Measurements from ENCODE around the gene NCCRP1. TPM values are rescaled to one million over a fixed set of nuclear protein-coding genes. Genes with fewer than 3 reads are reported as not detected.

Gene NCCRP1
- polyA plus RNA-seq, 2 donors, result 296 to 510 TPM

GRCh38 chr19:39200803-39201115 lies 4.0 kb downstream of the NCCRP1 start:
- 72 to 74% methylated on average over 3 of the region's 3 CpGs for WGBS, 2 donors
- H3K27me3 ChIP-seq (ENCODE audit: control insufficient read depth in 1 of 2, insufficient read depth in 2 of 2, low read length in 2 of 2), result peaks cover 0 to 4% of the 10 kb centered on the region in 2 donors

GRCh38 chr19:39202998-39203355 lies 6.2 kb downstream of the NCCRP1 start:
- 100% methylated on average over 1 of the region's 1 CpG for WGBS, 2 donors
- peaks cover 0 to 4% of the 10 kb centered on the region in 2 donors for H3K27me3 ChIP-seq (ENCODE audit: control insufficient read depth in 1 of 2, insufficient read depth in 2 of 2, low read length in 2 of 2)

More at GRCh38 chr19:39200803-39201115, 4.0 kb downstream of the NCCRP1 start:
- H3K4me3 ChIP-seq (ENCODE audit: low read depth in 1 of 2, low read length in 2 of 2), result peak overlapping the region; percentile 30 to 61
- H3K9me3 ChIP-seq (ENCODE audit: control insufficient read depth in 2 of 2, insufficient read depth in 1 of 2, low read depth in 1 of 2, low read length in 1 of 2), result peaks cover 0 to 6% of the 10 kb centered on the region in 2 donors
- peaks cover 0 to 10% of the 10 kb centered on the region in 2 donors for H3K4me1 ChIP-seq (ENCODE audit: control insufficient read depth in 2 of 2, insufficient read depth in 2 of 2, low read length in 1 of 2)
- no peak overlapping the region for H3K27ac ChIP-seq (ENCODE audit: low read depth in 2 of 2, low read length in 1 of 2)
- H3K36me3 ChIP-seq (ENCODE audit: control insufficient read depth in 2 of 2, insufficient read depth in 2 of 2, low read length in 1 of 2), result peaks cover 0 to 6% of the 10 kb centered on the region in 2 donors

DNA sequence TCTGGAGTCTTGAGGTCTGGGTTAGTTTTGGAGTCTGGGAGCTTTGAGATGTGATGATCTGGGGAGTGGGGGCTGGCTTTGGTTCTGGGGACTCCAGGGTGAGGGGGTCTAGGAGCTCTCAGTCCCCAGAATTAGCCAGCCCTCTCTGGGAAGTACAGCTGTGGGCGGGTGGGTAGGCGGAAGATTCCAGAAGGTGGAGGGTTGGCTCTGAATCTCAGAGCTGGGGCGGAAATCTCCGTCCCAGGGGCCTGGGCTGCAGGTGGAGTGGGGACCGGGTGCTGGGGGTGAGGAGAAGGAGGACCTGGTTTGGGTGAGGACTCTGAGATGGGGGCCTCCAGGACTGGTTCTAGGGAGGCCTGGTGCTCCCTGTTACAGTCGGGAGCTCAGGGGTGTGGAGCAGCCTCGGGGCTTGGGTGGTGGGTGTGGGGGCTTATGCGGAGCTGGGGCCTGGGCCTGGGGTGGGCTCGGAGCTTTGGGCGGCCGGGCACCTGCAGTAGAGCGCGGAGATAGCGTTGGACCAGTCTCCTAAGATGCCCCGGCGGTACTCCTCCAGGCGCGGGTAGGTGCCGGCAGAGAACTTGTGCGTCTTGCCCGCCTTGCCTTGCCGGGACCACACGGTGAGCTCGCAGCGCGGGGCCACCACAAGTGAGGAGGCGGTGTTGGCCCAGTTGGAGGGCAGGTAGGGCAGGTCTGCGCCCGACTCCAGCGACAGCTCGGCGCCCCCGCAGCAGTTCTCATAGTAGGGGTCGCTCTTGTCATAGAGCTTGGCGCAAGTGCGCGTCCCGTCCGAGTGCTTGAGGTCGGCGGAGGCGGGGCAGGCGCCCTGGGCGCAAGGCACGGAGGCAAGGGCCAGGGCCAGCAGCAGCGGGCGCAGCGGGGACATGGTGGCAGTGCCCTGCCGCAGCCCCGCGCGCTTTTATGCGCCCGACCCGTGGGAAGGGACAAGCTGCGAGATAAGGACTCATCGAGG lies 6.9 kb downstream of the NCCRP1 start, which contains the start of gene SYCN:
TSS of gene SYCN (minus strand) at position 892 of the 970 bp plus-strand sequence. CDS start at position 883, 9 bp downstream.
- peaks cover 2 to 3% of the 10 kb centered on the region in 2 donors for H3K4me1 ChIP-seq (ENCODE audit: control insufficient read depth in 2 of 2, insufficient read depth in 2 of 2, low read length in 1 of 2)
- H3K27me3 ChIP-seq (ENCODE audit: control insufficient read depth in 1 of 2, insufficient read depth in 2 of 2, low read length in 2 of 2), result peaks cover 0 to 4% of the 10 kb centered on the region in 2 donors
- H3K4me3 ChIP-seq (ENCODE audit: low read depth in 1 of 2, low read length in 2 of 2), result peak within 1 kb of the TSS in 1 of 2 donors; percentile 13
- WGBS, 2 donors, result 19 to 20% methylated on average over 49 to 57 of the region's 57 CpGs
- peaks cover 0 to 6% of the 10 kb centered on the region in 2 donors for H3K9me3 ChIP-seq (ENCODE audit: control insufficient read depth in 2 of 2, insufficient read depth in 1 of 2, low read depth in 1 of 2, low read length in 1 of 2)
- H3K27ac ChIP-seq (ENCODE audit: low read depth in 2 of 2, low read length in 1 of 2), result no peak within 1 kb of the TSS
- H3K36me3 ChIP-seq (ENCODE audit: control insufficient read depth in 2 of 2, insufficient read depth in 2 of 2, low read length in 1 of 2), result peaks cover 0 to 6% of the 10 kb centered on the region in 2 donors

More at GRCh38 chr19:39202998-39203355, 6.2 kb downstream of the NCCRP1 start:
- Histone ChIP-seq H3K9me3 (ENCODE audit: control insufficient read depth in 2 of 2, insufficient read depth in 1 of 2, low read depth in 1 of 2, low read length in 1 of 2) (peaks cover 0 to 6% of the 10 kb centered on the region in 2 donors), H3K4me1 (ENCODE audit: control insufficient read depth in 2 of 2, insufficient read depth in 2 of 2, low read length in 1 of 2) (peaks cover 2 to 3% of the 10 kb centered on the region in 2 donors), H3K27ac (ENCODE audit: low read depth in 2 of 2, low read length in 1 of 2) (no peak overlapping the region), H3K36me3 (ENCODE audit: control insufficient read depth in 2 of 2, insufficient read depth in 2 of 2, low read length in 1 of 2) (peaks cover 0 to 6% of the 10 kb centered on the region in 2 donors), H3K4me3 (ENCODE audit: low read depth in 1 of 2, low read length in 2 of 2) (no peak overlapping the region)

DNA sequence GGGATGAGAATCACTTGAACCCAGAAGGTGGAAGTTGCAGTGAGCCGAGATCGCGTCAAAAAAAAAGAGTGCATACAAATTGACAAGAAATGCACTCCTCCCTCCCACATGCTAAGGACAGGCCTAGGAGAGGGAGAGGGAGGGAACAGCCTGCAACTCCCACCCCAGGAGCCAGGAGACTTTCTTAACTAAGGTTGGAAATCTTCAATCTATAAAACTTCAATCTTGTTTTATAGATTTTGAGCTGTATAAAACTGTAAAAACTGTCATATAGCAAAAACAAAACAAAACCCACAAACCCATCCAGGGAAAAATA lies 8.6 kb downstream of the NCCRP1 start:
- H3K27ac ChIP-seq (ENCODE audit: low read depth in 2 of 2, low read length in 1 of 2), result no peak overlapping the region
- peaks cover 0 to 2% of the 10 kb centered on the region in 2 donors for H3K9me3 ChIP-seq (ENCODE audit: control insufficient read depth in 2 of 2, insufficient read depth in 1 of 2, low read depth in 1 of 2, low read length in 1 of 2)
- peaks cover 0 to 2% of the 10 kb centered on the region in 2 donors for H3K36me3 ChIP-seq (ENCODE audit: control insufficient read depth in 2 of 2, insufficient read depth in 2 of 2, low read length in 1 of 2)
- no peak overlapping the region for H3K4me3 ChIP-seq (ENCODE audit: low read depth in 1 of 2, low read length in 2 of 2)
- WGBS, 2 donors, result 58 to 91% methylated on average over 3 of the region's 3 CpGs
- peaks cover 0 to 2% of the 10 kb centered on the region in 2 donors for H3K4me1 ChIP-seq (ENCODE audit: control insufficient read depth in 2 of 2, insufficient read depth in 2 of 2, low read length in 1 of 2)
- peaks cover 0 to 4% of the 10 kb centered on the region in 2 donors for H3K27me3 ChIP-seq (ENCODE audit: control insufficient read depth in 1 of 2, insufficient read depth in 2 of 2, low read length in 2 of 2)

DNA sequence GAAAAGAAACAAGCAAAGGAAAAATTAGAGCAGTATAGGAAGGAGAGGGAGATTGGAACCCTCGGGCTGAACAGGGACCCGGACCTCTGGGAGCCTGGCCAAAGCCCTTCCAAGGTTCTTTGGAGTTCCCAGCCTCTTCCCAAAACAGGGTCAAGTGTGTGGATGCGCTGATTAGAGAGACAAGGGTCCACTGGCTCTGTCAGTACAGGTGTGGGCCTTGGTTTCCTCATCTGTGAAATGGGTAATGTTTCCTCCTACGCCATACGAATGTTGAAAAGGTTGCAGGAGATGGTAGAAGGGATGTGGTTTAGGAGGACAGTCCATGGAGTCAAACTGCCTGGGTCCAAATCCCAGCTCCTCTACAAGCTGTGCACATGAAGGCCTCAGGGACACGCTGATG lies 9.4 kb downstream of the NCCRP1 start:
- 87% methylated on average over 6 of the region's 6 CpGs for WGBS, 2 donors
- H3K27me3 ChIP-seq (ENCODE audit: control insufficient read depth in 1 of 2, insufficient read depth in 2 of 2, low read length in 2 of 2), result peaks cover 0 to 4% of the 10 kb centered on the region in 2 donors
- peaks cover 0 to 2% of the 10 kb centered on the region in 2 donors for H3K4me1 ChIP-seq (ENCODE audit: control insufficient read depth in 2 of 2, insufficient read depth in 2 of 2, low read length in 1 of 2)

GRCh38 chr19:39207293-39207836 lies 10.6 kb downstream of the NCCRP1 start:
- Histone ChIP-seq H3K4me3 (ENCODE audit: low read depth in 1 of 2, low read length in 2 of 2) (no peak overlapping the region), H3K4me1 (ENCODE audit: control insufficient read depth in 2 of 2, insufficient read depth in 2 of 2, low read length in 1 of 2) (peaks cover 2 to 3% of the 10 kb centered on the region in 2 donors), H3K27ac (ENCODE audit: low read depth in 2 of 2, low read length in 1 of 2) (no peak overlapping the region), H3K27me3 (ENCODE audit: control insufficient read depth in 1 of 2, insufficient read depth in 2 of 2, low read length in 2 of 2) (peaks cover 0 to 4% of the 10 kb centered on the region in 2 donors), H3K9me3 (ENCODE audit: control insufficient read depth in 2 of 2, insufficient read depth in 1 of 2, low read depth in 1 of 2, low read length in 1 of 2) (no peaks in the 10 kb centered on the region), H3K36me3 (ENCODE audit: control insufficient read depth in 2 of 2, insufficient read depth in 2 of 2, low read length in 1 of 2) (no peaks in the 10 kb centered on the region)
- 58 to 67% methylated on average over 6 of the region's 6 CpGs for WGBS, 2 donors

More for the DNA sequence above, 9.4 kb downstream of the NCCRP1 start:
- H3K9me3 ChIP-seq (ENCODE audit: control insufficient read depth in 2 of 2, insufficient read depth in 1 of 2, low read depth in 1 of 2, low read length in 1 of 2), result no peaks in the 10 kb centered on the region
- H3K36me3 ChIP-seq (ENCODE audit: control insufficient read depth in 2 of 2, insufficient read depth in 2 of 2, low read length in 1 of 2), result no peaks in the 10 kb centered on the region
- H3K27ac ChIP-seq (ENCODE audit: low read depth in 2 of 2, low read length in 1 of 2), result no peak overlapping the region
- H3K4me3 ChIP-seq (ENCODE audit: low read depth in 1 of 2, low read length in 2 of 2), result no peak overlapping the region

GRCh38 chr19:39208175-39208795 lies 11.5 kb downstream of the NCCRP1 start:
- Histone ChIP-seq H3K27me3 (ENCODE audit: control insufficient read depth in 1 of 2, insufficient read depth in 2 of 2, low read length in 2 of 2) (peaks cover 0 to 4% of the 10 kb centered on the region in 2 donors), H3K36me3 (ENCODE audit: control insufficient read depth in 2 of 2, insufficient read depth in 2 of 2, low read length in 1 of 2) (no peaks in the 10 kb centered on the region), H3K4me3 (ENCODE audit: low read depth in 1 of 2, low read length in 2 of 2) (no peak overlapping the region), H3K4me1 (ENCODE audit: control insufficient read depth in 2 of 2, insufficient read depth in 2 of 2, low read length in 1 of 2) (peaks cover 2 to 3% of the 10 kb centered on the region in 2 donors), H3K9me3 (ENCODE audit: control insufficient read depth in 2 of 2, insufficient read depth in 1 of 2, low read depth in 1 of 2, low read length in 1 of 2) (no peaks in the 10 kb centered on the region), H3K27ac (ENCODE audit: low read depth in 2 of 2, low read length in 1 of 2) (no peak overlapping the region)
- 74 to 75% methylated on average over 9 of the region's 9 CpGs for WGBS, 2 donors

DNA sequence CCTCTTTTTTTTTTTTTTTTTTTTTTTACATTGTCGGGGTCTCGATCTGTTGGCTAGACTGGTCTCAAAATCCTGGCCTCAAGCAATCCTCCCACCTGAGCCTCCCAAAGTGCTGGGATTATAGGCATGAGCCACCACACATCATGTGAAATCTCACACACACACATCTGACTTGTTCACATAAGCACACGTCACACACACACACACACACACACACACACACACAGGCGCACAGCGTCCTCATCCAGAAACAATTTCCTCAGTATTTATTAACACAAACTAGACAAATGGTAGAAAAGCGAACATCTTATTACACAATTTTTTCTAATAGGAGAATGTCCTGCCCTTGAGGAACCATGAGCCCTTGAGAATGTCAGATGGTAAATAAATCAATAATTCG lies 12.4 kb downstream of the NCCRP1 start:
- H3K36me3 ChIP-seq (ENCODE audit: control insufficient read depth in 2 of 2, insufficient read depth in 2 of 2, low read length in 1 of 2), result no peaks in the 10 kb centered on the region
- no peaks in the 10 kb centered on the region for H3K9me3 ChIP-seq (ENCODE audit: control insufficient read depth in 2 of 2, insufficient read depth in 1 of 2, low read depth in 1 of 2, low read length in 1 of 2)
- H3K27me3 ChIP-seq (ENCODE audit: control insufficient read depth in 1 of 2, insufficient read depth in 2 of 2, low read length in 2 of 2), result no peaks in the 10 kb centered on the region
- H3K27ac ChIP-seq (ENCODE audit: low read depth in 2 of 2, low read length in 1 of 2), result no peak overlapping the region
- H3K4me3 ChIP-seq (ENCODE audit: low read depth in 1 of 2, low read length in 2 of 2), result no peak overlapping the region
- 58 to 81% methylated on average over 7 of the region's 7 CpGs for WGBS, 2 donors
- H3K4me1 ChIP-seq (ENCODE audit: control insufficient read depth in 2 of 2, insufficient read depth in 2 of 2, low read length in 1 of 2), result peaks cover 2 to 3% of the 10 kb centered on the region in 2 donors

- 49 to 61% methylated on average over 13 of the region's 13 CpGs for WGBS, 2 donors
- Histone ChIP-seq H3K27me3 (ENCODE audit: control insufficient read depth in 1 of 2, insufficient read depth in 2 of 2, low read length in 2 of 2) (no peaks in the 10 kb centered on the region), H3K4me3 (ENCODE audit: low read depth in 1 of 2, low read length in 2 of 2) (no peak overlapping the region), H3K27ac (ENCODE audit: low read depth in 2 of 2, low read length in 1 of 2) (peak overlapping the region in 1 of 2 donors; percentile 15), H3K4me1 (ENCODE audit: control insufficient read depth in 2 of 2, insufficient read depth in 2 of 2, low read length in 1 of 2) (peaks cover 2 to 3% of the 10 kb centered on the region in 2 donors), H3K36me3 (ENCODE audit: control insufficient read depth in 2 of 2, insufficient read depth in 2 of 2, low read length in 1 of 2) (no peaks in the 10 kb centered on the region), H3K9me3 (ENCODE audit: control insufficient read depth in 2 of 2, insufficient read depth in 1 of 2, low read depth in 1 of 2, low read length in 1 of 2) (no peaks in the 10 kb centered on the region)
These were observed 15.1 kb downstream of the NCCRP1 start for GRCh38 chr19:39211731-39212374.

All from esophagus (tissue), 2 donors.